ENCODE results near the gene CTBP2.

CTBP2 gene

GRCh38 chr10:125159932-125160855 is at the start of gene CTBP2:
Gene CTBP2 (minus strand): TSS chr10:125160563.
- no peak for DNase-seq

GRCh38 chr10:125209591-125210355 is 49.4 kb upstream of the CTBP2 start:
- DNase-seq, result no peak

- DNase-seq, result no peak
Measured at GRCh38 chr10:125208854-125209565, 48.6 kb upstream of the CTBP2 start.

GRCh38 chr10:125206623-125207022 is 46.3 kb upstream of the CTBP2 start:
- no peak for DNase-seq

DNA sequence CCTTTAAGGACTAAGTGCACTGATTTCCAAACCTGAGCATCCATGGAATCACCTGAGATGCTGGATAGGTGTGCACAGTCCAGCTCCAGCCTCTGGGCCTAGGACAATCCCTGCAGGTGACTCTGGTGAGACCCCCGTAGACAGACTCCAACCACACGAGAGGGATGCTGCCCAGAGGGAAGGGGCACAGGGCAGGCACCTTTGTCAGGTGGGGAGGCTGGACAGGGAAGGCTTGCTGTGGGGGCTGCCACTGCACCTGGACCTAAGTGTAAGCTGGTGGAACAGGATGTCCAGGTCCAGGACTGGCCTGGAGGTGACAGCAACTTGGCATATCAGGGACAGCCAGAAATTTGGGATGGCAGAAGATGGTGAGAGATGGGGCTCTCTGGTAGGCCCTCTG is 45.1 kb upstream of the CTBP2 start:
- no peak for DNase-seq

DNA sequence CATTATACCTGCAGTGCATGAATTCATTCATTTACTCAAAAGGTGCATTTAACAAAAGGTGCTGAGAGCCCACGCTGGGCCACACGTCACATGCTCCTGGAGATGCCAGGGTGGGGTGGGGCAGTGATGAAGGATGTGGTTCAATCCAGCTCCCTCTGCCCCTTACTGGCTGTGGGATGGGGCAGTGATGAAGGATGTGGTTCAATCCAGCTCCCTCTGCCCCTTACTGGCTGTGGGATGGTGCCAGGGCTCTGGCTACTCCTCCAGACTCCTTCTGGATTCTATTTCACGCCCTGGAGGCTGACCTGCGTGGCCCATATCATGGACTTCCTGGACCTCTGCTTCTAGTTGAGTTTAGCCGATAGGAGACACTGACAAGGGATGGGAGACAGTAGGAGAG is 44.0 kb upstream of the CTBP2 start:
- DNase-seq, result no peak

DNA sequence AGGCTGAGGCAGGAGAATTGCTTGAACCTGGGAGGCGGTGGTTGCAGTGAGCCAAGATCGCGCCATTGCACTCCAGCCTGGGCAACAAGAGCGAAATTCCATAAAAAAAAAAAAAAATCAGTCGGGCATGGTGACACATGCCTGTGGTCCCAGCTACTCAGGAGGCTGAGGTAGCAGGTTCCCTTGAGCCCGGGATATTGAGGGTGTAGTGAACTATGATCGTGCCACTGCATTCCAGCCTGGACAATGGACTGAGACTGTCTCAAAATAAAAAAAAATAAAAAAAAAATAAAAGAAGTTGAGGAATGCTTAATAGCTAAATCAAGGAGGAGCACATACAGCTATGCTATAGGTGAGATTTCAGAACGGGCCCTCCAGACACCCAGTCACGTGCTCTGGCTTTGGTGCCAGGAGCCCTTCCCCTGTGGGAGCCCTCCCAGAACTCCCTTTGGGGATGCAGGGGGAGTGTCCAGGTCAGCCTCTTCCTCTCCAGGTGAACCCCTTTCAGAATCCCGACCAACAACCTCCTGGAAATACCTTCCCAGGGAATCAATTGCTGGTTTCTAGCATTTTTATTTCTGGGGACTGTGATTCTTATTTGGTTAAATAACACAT is 42.9 kb upstream of the CTBP2 start:
- no peak for DNase-seq

- no peak for DNase-seq
Measured at GRCh38 chr10:125201791-125202622, 41.6 kb upstream of the CTBP2 start.

GRCh38 chr10:125201108-125201524 is 40.8 kb upstream of the CTBP2 start:
- DNase-seq, result peak; percentile 31

- no peak for DNase-seq
Measured at GRCh38 chr10:125200396-125200795, 40.0 kb upstream of the CTBP2 start.

DNA sequence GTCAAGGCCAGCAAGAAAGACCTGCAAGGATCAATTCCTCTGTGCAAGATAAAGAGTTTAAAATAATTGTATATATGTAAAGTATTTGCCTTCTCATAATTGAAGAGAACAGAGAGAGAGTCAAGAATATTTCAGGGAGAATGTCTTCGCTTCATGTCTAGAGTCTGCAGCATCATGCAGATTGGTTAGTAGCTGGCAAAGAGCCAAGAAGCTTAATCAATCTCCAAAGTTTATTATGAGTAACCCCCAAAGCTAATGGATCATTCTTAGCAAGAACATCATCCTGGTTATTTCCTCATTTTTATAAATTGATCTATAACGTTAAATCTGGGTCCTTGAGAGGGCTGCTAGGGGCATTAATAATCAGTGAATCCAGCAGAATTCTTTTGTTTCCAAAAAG is 38.9 kb upstream of the CTBP2 start:
- no peak for DNase-seq

DNA sequence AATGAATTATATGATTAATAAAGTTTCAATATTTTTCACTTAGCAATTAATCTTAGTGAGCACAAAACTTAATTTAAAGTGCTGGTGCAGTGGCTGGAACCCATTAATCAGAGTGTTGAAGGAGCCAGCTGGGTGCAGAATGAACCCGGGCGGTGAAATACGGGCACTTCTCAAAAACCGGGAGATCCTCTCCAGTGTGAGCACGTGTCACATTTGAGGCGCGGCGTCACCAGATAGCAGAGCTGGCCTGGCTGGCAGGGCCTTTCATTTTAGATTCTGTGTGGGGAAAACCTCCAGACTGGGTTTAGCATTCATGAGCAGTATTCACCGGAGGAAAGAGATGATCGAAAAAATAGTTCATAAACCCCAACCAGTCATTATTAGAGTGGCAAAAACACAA is 34.5 kb upstream of the CTBP2 start:
- no peak for DNase-seq

DNA sequence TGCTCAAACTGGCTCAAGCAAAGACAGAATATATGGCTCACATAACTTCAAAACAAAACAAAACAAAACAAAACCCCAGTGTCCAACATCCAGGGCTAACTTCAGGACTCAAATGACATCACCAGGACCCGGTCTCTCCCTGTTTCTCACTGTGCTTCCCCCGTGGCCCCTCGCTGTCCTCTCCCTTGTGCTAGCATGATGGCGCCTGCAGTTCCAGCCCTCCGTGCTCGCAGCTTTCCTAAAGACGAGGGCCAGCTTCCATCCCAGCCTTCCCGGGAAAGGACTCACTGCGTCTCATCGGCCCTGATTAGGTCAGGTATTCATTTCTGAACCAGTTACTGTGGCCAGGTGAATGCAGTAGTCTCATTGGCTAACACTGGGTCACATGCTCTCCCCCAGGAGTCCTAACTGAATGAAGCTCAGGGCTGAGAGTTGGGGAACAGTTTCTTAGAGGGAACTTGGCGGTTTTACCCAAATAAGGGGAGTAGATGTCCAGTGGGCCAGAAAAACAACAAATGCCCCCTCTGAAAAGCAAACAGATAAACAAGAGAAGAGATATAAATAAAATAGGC is 33.0 kb upstream of the CTBP2 start:
- no peak for DNase-seq

DNA sequence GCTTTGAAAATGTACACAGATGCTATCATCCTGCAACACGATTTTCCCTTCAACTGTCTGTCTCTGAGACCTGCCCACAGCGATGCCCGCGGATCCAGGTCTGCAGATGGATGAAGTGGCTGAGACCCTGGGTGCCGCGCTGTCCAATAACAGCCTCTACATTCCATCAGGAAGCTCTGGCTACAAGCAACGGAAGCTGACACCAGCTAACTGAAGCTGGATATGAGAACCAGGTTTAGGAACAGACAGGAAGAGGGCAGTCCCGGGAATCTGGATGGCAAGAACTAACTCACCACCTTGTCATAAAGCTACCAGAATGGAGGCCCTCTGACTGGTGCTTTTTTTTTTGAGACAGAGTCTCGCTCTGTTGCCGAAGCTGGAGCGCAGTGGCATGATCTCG is 32.3 kb upstream of the CTBP2 start:
- no peak for DNase-seq

DNA sequence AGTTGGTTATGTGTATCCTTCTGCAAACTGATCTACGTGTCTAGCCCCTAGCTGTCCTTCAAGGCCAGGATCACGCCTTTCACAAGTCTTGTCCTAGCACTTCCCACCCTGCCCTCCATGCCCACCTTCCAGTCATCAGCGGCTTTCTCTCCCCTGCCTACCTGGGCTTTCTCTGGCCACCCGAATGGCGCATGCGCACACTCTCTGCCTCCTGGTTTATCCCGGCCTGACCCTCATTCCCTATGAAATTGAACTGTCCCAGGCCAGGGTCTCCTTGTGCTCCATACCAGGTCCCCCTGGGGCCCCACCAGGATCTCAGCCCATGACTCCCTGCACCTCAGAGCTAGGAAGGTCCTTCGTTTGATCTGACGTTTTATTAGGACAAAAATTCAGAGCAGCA is 31.6 kb upstream of the CTBP2 start:
- no peak for DNase-seq

DNA sequence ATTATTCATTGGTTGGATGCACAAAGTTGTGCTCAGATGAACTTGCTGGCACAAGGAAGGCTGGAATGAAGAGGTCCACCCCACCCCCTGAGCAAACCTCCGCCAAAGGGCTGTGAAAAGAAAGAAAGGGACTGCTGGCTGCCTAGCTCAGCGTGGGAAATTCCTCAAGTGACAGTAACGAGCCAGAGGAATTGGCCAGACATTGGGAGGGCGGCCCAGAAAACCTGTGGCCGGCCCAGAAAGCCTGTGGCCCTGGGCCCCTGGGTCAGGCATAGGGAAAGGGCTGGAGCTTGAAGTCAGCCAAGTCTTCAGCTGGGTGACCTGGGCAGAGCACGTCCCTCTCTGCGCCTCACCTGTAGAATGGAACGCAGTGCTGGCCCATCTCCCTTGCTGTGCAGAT is 30.6 kb upstream of the CTBP2 start:
- no peak for DNase-seq

DNA sequence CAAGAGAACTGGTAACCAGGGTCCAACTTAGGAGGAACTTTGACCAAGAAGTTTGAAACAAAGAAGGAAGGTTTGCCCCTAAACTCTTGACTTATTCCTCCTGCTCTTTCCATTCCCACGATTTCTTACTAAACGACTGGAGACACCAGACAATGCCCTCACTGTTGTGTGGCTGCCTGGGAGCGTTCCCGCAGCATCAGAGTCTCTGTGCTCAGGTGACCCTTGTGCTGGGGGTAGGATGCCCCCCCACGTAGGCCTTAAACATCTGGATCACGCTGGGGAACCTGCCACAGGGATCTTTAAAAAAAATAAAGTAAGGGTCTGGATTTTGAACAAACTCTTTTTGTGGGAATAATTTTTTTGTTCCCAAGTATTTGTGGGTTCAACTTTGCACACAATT is 30.1 kb upstream of the CTBP2 start:
- no peak for DNase-seq

- no peak for DNase-seq
Measured at GRCh38 chr10:125189162-125189561, 28.8 kb upstream of the CTBP2 start.

- DNase-seq, result no peak
Measured at GRCh38 chr10:125187238-125188194, 27.2 kb upstream of the CTBP2 start.

- no peak for DNase-seq
Measured at GRCh38 chr10:125186431-125187170, 26.2 kb upstream of the CTBP2 start.

Measured in activated CD4-positive, alpha-beta T cell treated with anti-CD3 and anti-CD28 coated beads, Interleukin-2, amount 50 U/mL, for 16 hours (primary cell).